ENCODE measurements around the gene PSMA4. TPM values are rescaled to one million over a fixed set of nuclear protein-coding genes. Genes with fewer than 3 reads are reported as not detected.

Gene PSMA4
- total RNA-seq, result 148 TPM

DNA sequence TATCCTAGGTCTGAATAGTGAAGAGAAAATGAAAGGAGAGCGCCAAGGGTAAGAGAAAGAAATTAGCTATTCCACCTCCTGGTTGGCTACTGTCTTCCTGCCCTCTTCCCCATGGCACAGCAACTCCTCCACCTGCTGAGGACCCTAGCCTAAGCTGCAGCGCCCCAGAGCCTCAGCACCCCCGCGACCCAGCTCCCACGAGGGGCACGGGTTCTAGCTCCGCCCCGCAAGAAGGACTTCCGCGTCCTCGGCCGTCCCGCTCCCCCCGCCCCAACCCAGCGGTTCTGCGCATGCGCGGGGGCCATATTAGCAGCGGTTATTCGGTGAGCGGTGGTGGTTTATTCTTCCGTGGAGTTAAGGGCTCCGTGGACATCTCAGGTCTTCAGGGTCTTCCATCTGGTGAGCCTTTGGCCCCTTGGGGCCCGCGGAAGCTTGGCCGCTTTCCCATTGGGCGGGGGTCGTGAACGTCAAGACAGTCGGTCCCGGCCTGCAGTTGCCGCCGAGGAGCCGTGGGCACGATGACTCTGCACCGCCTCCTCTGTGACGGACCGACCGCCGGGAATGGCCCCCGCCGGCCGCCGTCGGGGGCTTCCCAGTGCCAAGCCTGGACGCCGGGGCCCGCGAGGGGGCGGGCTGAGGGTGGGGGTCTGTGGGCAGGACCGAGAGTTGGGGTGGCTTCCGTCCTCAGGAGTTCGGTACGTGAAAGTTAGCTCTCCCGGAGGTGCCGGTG lies at the start of gene PSMA4:
Gene PSMA4 (plus strand): TSS at position 304 of the 730 bp plus-strand sequence. CDS start 1,484 bp downstream, outside the sequence.

DNA sequence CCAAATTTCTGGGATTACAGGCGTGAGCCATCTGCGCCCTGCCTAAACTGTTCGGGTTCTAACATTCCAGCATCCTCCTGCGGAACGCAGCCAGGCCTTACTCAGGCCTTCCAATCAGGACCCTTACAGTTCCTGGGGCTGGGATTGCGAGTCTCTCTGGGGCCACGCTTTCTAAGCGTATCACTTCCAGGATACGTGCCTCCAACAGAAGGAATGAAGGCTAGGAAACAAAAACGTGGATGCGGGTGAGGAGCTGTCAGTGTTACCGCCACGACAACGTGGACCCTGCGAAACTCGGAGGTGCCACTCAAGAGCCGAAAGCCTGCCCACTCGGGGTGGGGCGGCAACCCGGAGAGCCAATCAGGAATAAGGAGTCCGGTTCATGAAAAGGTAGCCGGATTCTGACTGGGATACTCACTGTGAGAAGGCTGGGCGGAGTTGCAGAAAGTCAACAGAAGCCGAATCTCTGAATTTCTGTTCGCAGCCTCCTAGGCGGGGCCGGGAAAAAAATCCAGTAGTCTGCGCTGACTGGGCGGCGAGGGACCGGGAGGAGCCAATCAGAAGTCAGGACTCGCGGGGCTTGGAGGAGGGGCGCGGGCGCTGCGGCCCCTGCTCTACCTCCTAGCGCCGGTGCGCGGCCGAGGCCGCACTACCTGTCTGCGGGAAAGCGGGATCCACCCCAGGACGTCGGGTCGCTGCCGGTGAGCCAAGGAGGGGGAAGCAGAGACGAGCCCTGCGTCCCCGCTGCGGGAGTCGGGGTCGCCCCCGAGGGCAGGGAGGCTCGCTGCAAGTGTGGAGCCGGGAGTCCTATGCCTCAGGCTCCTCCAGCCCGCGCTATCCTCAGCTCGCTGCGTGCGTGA lies 33.0 kb upstream of the PSMA4 start, which contains the start of gene HYKK:
Gene HYKK (plus strand): TSS at position 607 of the 860 bp plus-strand sequence. CDS start 5,512 bp downstream, outside the sequence.

DNA sequence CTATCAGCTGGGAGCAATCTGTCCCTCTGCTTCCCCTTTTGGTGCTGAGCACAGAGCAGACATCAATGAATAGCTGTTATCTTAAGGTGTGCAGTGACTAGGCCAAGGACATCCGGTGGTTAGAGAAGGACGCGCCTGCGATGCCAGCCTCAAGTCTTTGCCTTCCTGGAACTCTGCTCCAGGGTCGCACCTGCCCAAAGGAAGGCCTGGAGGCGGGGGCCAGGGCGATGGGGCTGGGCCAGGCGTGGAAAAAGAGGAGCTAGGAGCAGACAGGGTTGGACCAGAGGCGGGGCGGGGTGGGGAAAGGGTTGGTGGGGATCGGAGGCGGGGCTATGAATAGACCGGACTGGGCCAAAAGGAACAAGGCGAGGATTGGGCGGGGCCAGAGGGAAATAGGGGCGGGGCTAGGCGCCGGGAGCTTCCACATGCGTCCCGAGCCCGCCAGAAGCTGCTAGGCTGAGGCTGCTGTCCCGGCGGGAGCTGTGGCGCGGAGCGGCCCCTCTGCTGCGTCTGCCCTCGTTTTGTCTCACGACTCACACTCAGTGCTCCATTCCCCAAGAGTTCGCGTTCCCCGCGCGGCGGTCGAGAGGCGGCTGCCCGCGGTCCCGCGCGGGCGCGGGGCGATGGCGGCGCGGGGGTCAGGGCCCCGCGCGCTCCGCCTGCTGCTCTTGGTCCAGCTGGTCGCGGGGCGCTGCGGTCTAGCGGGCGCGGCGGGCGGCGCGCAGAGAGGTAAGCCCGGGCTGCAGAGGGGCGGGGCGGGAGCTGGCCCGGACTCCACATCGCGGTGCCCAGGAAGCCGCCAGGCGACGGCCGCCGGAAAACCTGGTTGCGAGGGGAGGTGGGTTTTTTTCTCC lies 25.1 kb downstream of the PSMA4 start, which contains the start of gene CHRNA5:
Gene CHRNA5 (plus strand): TSS at position 424 of the 854 bp plus-strand sequence. CDS start 200 bp downstream, at position 624.

Other genes with a start within 250 kb of the PSMA4 start
- 60.8 TPM for gene SKIC8, start 240.8 kb upstream of the PSMA4 start, total RNA-seq
- gene CRABP1, start 200.1 kb upstream of the PSMA4 start, total RNA-seq, result 401 TPM
- 85.2 TPM for gene IREB2, start 102.2 kb upstream of the PSMA4 start, total RNA-seq
- gene HYKK, start 32.9 kb upstream of the PSMA4 start, total RNA-seq, result 11.1 TPM
- gene CHRNA5, start 25.1 kb downstream of the PSMA4 start, total RNA-seq, result 3.6 TPM
- gene CHRNA3, start 80.6 kb downstream of the PSMA4 start, total RNA-seq, result 109 TPM
- 28.1 TPM for gene CHRNB4, start 100.8 kb downstream of the PSMA4 start, total RNA-seq